GM12875 (cell line): ENCODE results near the gene CBLB.

ENCODE experiments used
- H3K4me3 ChIP-seq: one replicate; pipeline ENCODE4 v1.5.1; 2011; ENCODE audit warnings: low read depth, low read length, control low read depth
- CTCF ChIP-seq: IDR thresholded peaks from 2 replicates; pipeline ENCODE4 v1.5.1; 2011; ENCODE audit warnings: low read depth, mild to moderate bottlenecking, control low read depth, inconsistent platforms, low read length, moderate library complexity, borderline replicate concordance; ENCODE audit not compliant: insufficient read depth

The CBLB gene

GRCh38 chr3:105661461-105661860 lies 207.4 kb downstream of the CBLB start:
- TF ChIP-seq CTCF: no peak
- H3K4me3 ChIP-seq: no peak overlapping the region

GRCh38 chr3:105656651-105657504 lies 211.9 kb downstream of the CBLB start:
- TF ChIP-seq CTCF: no peak
- H3K4me3 ChIP-seq: no peak overlapping the region

GRCh38 chr3:105653868-105654267 lies 214.9 kb downstream of the CBLB start:
- H3K4me3 ChIP-seq: no peak overlapping the region
- no peak for TF ChIP-seq CTCF

GRCh38 chr3:105653166-105653565 lies 215.6 kb downstream of the CBLB start:
- TF ChIP-seq CTCF: no peak
- no peak overlapping the region for H3K4me3 ChIP-seq

- no peak for TF ChIP-seq CTCF
- no peak overlapping the region for H3K4me3 ChIP-seq
Measured at GRCh38 chr3:105649480-105649879, 219.3 kb downstream of the CBLB start.

GRCh38 chr3:105647047-105647446 lies 221.8 kb downstream of the CBLB start:
- TF ChIP-seq CTCF: no peak
- no peak overlapping the region for H3K4me3 ChIP-seq

- TF ChIP-seq CTCF: no peak
- no peak overlapping the region for H3K4me3 ChIP-seq
Measured at GRCh38 chr3:105639131-105639530, 229.7 kb downstream of the CBLB start.
